A549 (cell line): ENCODE results near the gene MRTO4.

Experiments used
- CBX2 ChIP-seq: fragments of 200-600 bp; sonication (generic); IDR thresholded peaks from 2 replicates; pipeline ENCODE4 v1.6.1; 2016; ENCODE audit warnings: low read depth, mild to moderate bottlenecking, borderline replicate concordance
- CTCF ChIP-seq: fragments of >200 bp; sonication (Bioruptor Twin); formaldehyde crosslinking; IDR thresholded peaks from 3 replicates; pipeline ENCODE4 v1.5.1; 2016
- EP300 ChIP-seq, 2 experiments: fragments of >200 bp; sonication (Bioruptor Twin); formaldehyde crosslinking; IDR thresholded peaks; 2 replicates in 1 of 2; 3 replicates in 1 of 2; pipeline ENCODE4 v1.6.1; 2016 to 2017
- HEYL ChIP-seq: fragments of 250-450 bp; sonication (Bioruptor Pico); IDR thresholded peaks from 2 replicates; pipeline ENCODE4 v1.8.0; 2021; ENCODE audit warnings: mild to moderate bottlenecking, moderate library complexity
- PHF8 ChIP-seq: fragments of 200-600 bp; sonication (generic); IDR thresholded peaks from 2 replicates; pipeline ENCODE4 v1.6.1; 2016; ENCODE audit warnings: low read depth, mild to moderate bottlenecking, antibody characterized with exemption, moderate library complexity, borderline replicate concordance
- POLR2A ChIP-seq: IDR thresholded peaks from 2 replicates; pipeline ENCODE4 v1.6.1; 2012; ENCODE audit warnings: mild to moderate bottlenecking, low read length
- POLR2AphosphoS2 ChIP-seq: conservative IDR thresholded peaks from 2 replicates; pipeline ENCODE4 v1.6.1; 2012; ENCODE audit warnings: low read length, improper control_type of control experiment, inconsistent platforms
- RAD21 ChIP-seq, 2 experiments: fragments of >200 bp in 1 of 2; sonication (Bioruptor Twin) in 1 of 2; formaldehyde crosslinking in 1 of 2; IDR thresholded peaks in 1 of 2; conservative IDR thresholded peaks in 1 of 2; 2 replicates in 1 of 2; 3 replicates in 1 of 2; pipeline ENCODE4 v1.6.1; 2012 to 2018; ENCODE audit warnings: inconsistent platforms in 1 of 2
- RARB ChIP-seq: fragments of 250-450 bp; sonication (Bioruptor Pico); IDR thresholded peaks from 2 replicates; pipeline ENCODE4 v1.8.0; 2021; ENCODE audit warnings: mild to moderate bottlenecking, moderate library complexity
- REST ChIP-seq: fragments of 200-600 bp; sonication (generic); IDR thresholded peaks from 2 replicates; pipeline ENCODE4 v1.6.1; 2016; ENCODE audit warnings: antibody characterized with exemption, mild to moderate bottlenecking, moderate library complexity
- RFX5 ChIP-seq: fragments of 450-650 bp; IDR thresholded peaks from 2 replicates; pipeline ENCODE4 v1.7.1; 2014; ENCODE audit warnings: antibody characterized with exemption, mild to moderate bottlenecking, moderate library complexity
- ZFP36 ChIP-seq: fragments of 450-650 bp; IDR thresholded peaks from 2 replicates; pipeline ENCODE4 v1.6.1; 2014; ENCODE audit warnings: borderline replicate concordance; ENCODE audit not compliant: partially characterized antibody

DNA sequence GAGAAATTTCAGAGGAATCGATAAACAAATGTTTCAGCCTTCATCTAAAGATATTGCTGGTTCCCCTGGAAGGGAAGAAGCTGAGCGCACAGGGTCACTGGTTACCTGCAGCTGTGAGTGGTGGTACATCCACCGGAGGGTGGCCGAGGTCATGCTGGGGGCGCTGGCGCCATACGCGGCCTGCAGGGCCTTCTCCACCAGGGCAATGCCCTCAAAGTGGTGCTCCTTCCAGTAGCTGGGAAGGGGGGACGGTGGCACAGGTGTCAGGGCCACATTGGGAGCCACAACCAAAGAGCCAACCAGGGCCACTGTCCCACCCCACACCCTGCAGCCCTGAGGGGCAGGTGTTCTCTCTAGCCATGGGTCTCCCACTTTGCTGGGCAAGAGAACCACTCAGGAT lies 32.3 kb downstream of the MRTO4 start:
- TF ChIP-seq CTCF (no peak), PHF8 (no peak), ZFP36 (no peak), HEYL (CRISPR knock-in tag) (no peak), POLR2A (no peak), REST (no peak), CBX2 (no peak), EP300 (IDR thresholded peaks at IDR 0.05) (no peak), POLR2AphosphoS2 (no peak), RARB (no peak), RAD21 (conservative IDR thresholded peaks at IDR 0.05 in 1 of 2, IDR thresholded peaks at IDR 0.05 in 1 of 2) (no peak), RFX5 (no peak)
